Liver (tissue), 9 donors: Measurements from ENCODE around the gene DHX32. TPM values are rescaled to one million over a fixed set of nuclear protein-coding genes. Genes with fewer than 3 reads are reported as not detected.

Experiments
- DNase-seq: peaks from one replicate; pipeline ENCODE4 v3.0.0-alpha.2; 2017; ENCODE audit warnings: low spot score
- H3K27ac ChIP-seq, 2 donors: one replicate each; pipeline ENCODE4 v1.7.0; 2013; ENCODE audit warnings: inconsistent platforms in 2 of 2, low read length in 2 of 2, control low read depth in 1 of 2, low read depth in 1 of 2, mild to moderate bottlenecking in 1 of 2
- H3K27me3 ChIP-seq, 4 donors: one replicate each; pipeline versions ENCODE4 v1.6.1 to v1.7.0; 2013; ENCODE audit warnings: low read length in 3 of 4, inconsistent platforms in 1 of 4, mild to moderate bottlenecking in 1 of 4, moderate library complexity in 1 of 4; ENCODE audit not compliant: control insufficient read depth in 4 of 4, insufficient read depth in 4 of 4
- H3K36me3 ChIP-seq, 4 donors: one replicate each; pipeline versions ENCODE4 v1.6.1 to v1.7.0; 2013; ENCODE audit warnings: low read length in 3 of 4, mild to moderate bottlenecking in 3 of 4, low read depth in 1 of 4, moderate library complexity in 1 of 4; ENCODE audit not compliant: control insufficient read depth in 4 of 4, insufficient read depth in 3 of 4
- H3K4me1 ChIP-seq, 4 donors: one replicate each; pipeline versions ENCODE4 v1.6.1 to v1.7.0; 2013; ENCODE audit warnings: low read length in 3 of 4, mild to moderate bottlenecking in 3 of 4, moderate library complexity in 1 of 4; ENCODE audit not compliant: control insufficient read depth in 4 of 4, insufficient read depth in 4 of 4
- H3K4me3 ChIP-seq, 3 donors: one replicate each; pipeline versions ENCODE4 v1.6.1 to v1.7.0; 2013; ENCODE audit warnings: low read length in 3 of 3, control low read depth in 1 of 3, low read depth in 1 of 3, mild to moderate bottlenecking in 1 of 3
- H3K9ac ChIP-seq, 2 donors: one replicate each; pipeline ENCODE4 v1.7.0; 2013; ENCODE audit warnings: low read length in 2 of 2, mild to moderate bottlenecking in 2 of 2, moderate library complexity in 2 of 2, control low read depth in 1 of 2, low read depth in 1 of 2
- H3K9me3 ChIP-seq, 4 donors: one replicate each; pipeline versions ENCODE4 v1.6.1 to v1.7.0; 2013; ENCODE audit warnings: low read length in 3 of 4; ENCODE audit not compliant: control insufficient read depth in 4 of 4
- ATF3 ChIP-seq: IDR thresholded peaks from 2 replicates; pipeline ENCODE4 v1.6.1; 2016; ENCODE audit warnings: antibody characterized with exemption
- CTCF ChIP-seq: fragments of 150-350 bp; IDR thresholded peaks from 2 replicates; pipeline ENCODE4 v1.5.1; 2017; ENCODE audit warnings: improper control_type of control experiment, low read depth, low read length; ENCODE audit not compliant: missing input control
- EGR1 ChIP-seq, 2 donors: IDR thresholded peaks; 2 replicates each; pipeline ENCODE4 v1.6.1; 2016 to 2018; ENCODE audit warnings: antibody characterized with exemption in 2 of 2, low read depth in 2 of 2
- FOXA1 ChIP-seq: IDR thresholded peaks from 2 replicates; pipeline ENCODE4 v1.6.1; 2016; ENCODE audit warnings: antibody characterized with exemption
- FOXA2 ChIP-seq: IDR thresholded peaks from 2 replicates; pipeline ENCODE4 v1.6.1; 2016; ENCODE audit warnings: antibody characterized with exemption
- GABPA ChIP-seq, 2 donors: IDR thresholded peaks in 1 of 2; conservative IDR thresholded peaks in 1 of 2; 2 replicates each; pipeline ENCODE4 v1.6.1; 2016; ENCODE audit warnings: antibody characterized with exemption in 2 of 2, mild to moderate bottlenecking in 1 of 2, moderate library complexity in 1 of 2
- HNF4A ChIP-seq, 2 donors: conservative IDR thresholded peaks; 2 replicates each; pipeline ENCODE4 v1.6.1; 2016; ENCODE audit warnings: antibody characterized with exemption in 2 of 2, mild to moderate bottlenecking in 2 of 2
- HNF4G ChIP-seq: IDR thresholded peaks from 2 replicates; pipeline ENCODE4 v1.6.1; 2016; ENCODE audit warnings: antibody characterized with exemption
- JUND ChIP-seq, 2 donors: IDR thresholded peaks; 2 replicates each; pipeline ENCODE4 v1.6.1; 2016; ENCODE audit warnings: antibody characterized with exemption in 2 of 2
- MAX ChIP-seq: IDR thresholded peaks from 2 replicates; pipeline ENCODE4 v1.6.1; 2016; ENCODE audit warnings: antibody characterized with exemption
- NR2F2 ChIP-seq: IDR thresholded peaks from 2 replicates; pipeline ENCODE4 v1.6.1; 2016; ENCODE audit warnings: antibody characterized with exemption
- RAD21 ChIP-seq, 2 donors: IDR thresholded peaks; 2 replicates each; pipeline ENCODE4 v1.6.1; 2016; ENCODE audit warnings: antibody characterized with exemption in 2 of 2, mild to moderate bottlenecking in 2 of 2
- REST ChIP-seq: IDR thresholded peaks from 2 replicates; pipeline ENCODE4 v1.6.1; 2016; ENCODE audit warnings: antibody characterized with exemption, mild to moderate bottlenecking
- RXRA ChIP-seq, 2 donors: IDR thresholded peaks; 2 replicates each; pipeline ENCODE4 v1.6.1; 2017 to 2018; ENCODE audit warnings: antibody characterized with exemption in 2 of 2, mild to moderate bottlenecking in 1 of 2
- SP1 ChIP-seq: IDR thresholded peaks from 2 replicates; pipeline ENCODE4 v1.6.1; 2018; ENCODE audit warnings: antibody characterized with exemption, mild to moderate bottlenecking
- TAF1 ChIP-seq: conservative IDR thresholded peaks from 2 replicates; pipeline ENCODE4 v1.6.1; 2016; ENCODE audit warnings: antibody characterized with exemption, mild to moderate bottlenecking
- YY1 ChIP-seq: IDR thresholded peaks from 2 replicates; pipeline ENCODE4 v1.6.1; 2016; ENCODE audit warnings: antibody characterized with exemption, mild to moderate bottlenecking
- whole genome bisulfite sequencing: extraction: QIAGEN DNeasy Blood & Tissue Kit; methylation state at CpG from one replicate; pipeline ENCODE4 v1.1.7; 2013; 5-methylcytosine and 5-hydroxymethylcytosine counted together
- polyA plus RNA-seq, 2 donors: library from polyadenylated mRNA; stranded (reverse) in 1 of 2; unstranded in 1 of 2; fragments of 200-250 nt in 1 of 2; fragments of >200 nt in 1 of 2; fragmentation: Nextera tagmentation in 1 of 2; extraction: Ambion mirVana in 1 of 2; gene quantifications; one replicate each; pipeline versions ENCODE4 v1.2.1 to v1.2.3, GENCODE V29; 2013 to 2015
- total RNA-seq, 2 donors: library from RNA; depleted of rRNA; stranded (reverse); fragments of >200 nt; gene quantifications; one replicate each; pipeline ENCODE4 v1.2.3, GENCODE V29; 2014
- donor health status: healthy.
- donor health status: healthy.
- donor health status: healthy.
- donor health status: healthy.
- donor health status: healthy.

DHX32 gene
- total RNA-seq (10 to 100 TPM; 10.9 to 20.2 TPM), polyA plus RNA-seq (1 to 10 TPM; 8.3 to 9.5 TPM)

GRCh38 chr10:125881192-125881591 lies at the start of gene DHX32:
TSS of gene DHX32 (minus strand) at chr10:125881292. CDS start at chr10:125880824, 468 bp downstream.
- H3K4me1 ChIP-seq, result no peaks in the 10 kb centered on the region
- no peaks in the 10 kb centered on the region for H3K27me3 ChIP-seq
- H3K36me3 ChIP-seq, result peaks cover 0 to 14% (median 1%) of the 10 kb centered on the region in 4 donors
- H3K27ac ChIP-seq, result no peak within 1 kb of the TSS
- TF ChIP-seq FOXA2 (no peak), FOXA1 (no peak), HNF4A (conservative IDR thresholded peaks at IDR 0.05) (no peak), JUND (IDR thresholded peaks at IDR 0.05) (no peak), RAD21 (IDR thresholded peaks at IDR 0.05) (no peak), RXRA (IDR thresholded peaks at IDR 0.05) (no peak), HNF4G (no peak), CTCF (no peak), REST (no peak), NR2F2 (no peak), MAX (no peak), YY1 (no peak), GABPA (IDR thresholded peaks at IDR 0.05 in 1 of 2, conservative IDR thresholded peaks at IDR 0.05 in 1 of 2) (no peak), ATF3 (no peak), TAF1 (no peak), EGR1 (IDR thresholded peaks at IDR 0.05; ENCODE audit: low read depth in 2 of 2) (no peak)
- 77% methylated on average over 4 of the region's 4 CpGs for WGBS
- no peak within 1 kb of the TSS for H3K9ac ChIP-seq
- peaks cover 0 to 3% (median 2%) of the 10 kb centered on the region in 4 donors for H3K9me3 ChIP-seq
- no peak within 1 kb of the TSS for H3K4me3 ChIP-seq
- no peak for DNase-seq

- H3K4me1 ChIP-seq, result no peaks in the 10 kb centered on the region
- peaks cover 0 to 3% (median 0%) of the 10 kb centered on the region in 4 donors for H3K27me3 ChIP-seq
- H3K4me3 ChIP-seq, result no peak overlapping the region
- H3K9ac ChIP-seq, result no peak overlapping the region
- H3K36me3 ChIP-seq, result no peaks in the 10 kb centered on the region
- 90% methylated on average over 4 of the region's 4 CpGs for WGBS
- DNase-seq, result no peak
- no peak overlapping the region for H3K27ac ChIP-seq
- no peaks in the 10 kb centered on the region for H3K9me3 ChIP-seq
- TF ChIP-seq EGR1 (IDR thresholded peaks at IDR 0.05; ENCODE audit: low read depth in 2 of 2) (no peak), YY1 (no peak), HNF4A (conservative IDR thresholded peaks at IDR 0.05) (no peak), CTCF (no peak), FOXA2 (no peak), HNF4G (no peak), RXRA (IDR thresholded peaks at IDR 0.05) (no peak), RAD21 (IDR thresholded peaks at IDR 0.05) (no peak), ATF3 (no peak), TAF1 (no peak), REST (no peak), JUND (IDR thresholded peaks at IDR 0.05) (no peak), MAX (no peak), GABPA (IDR thresholded peaks at IDR 0.05 in 1 of 2, conservative IDR thresholded peaks at IDR 0.05 in 1 of 2) (no peak), FOXA1 (no peak), SP1 (no peak), NR2F2 (no peak)
These were observed 48.5 kb upstream of the DHX32 start for GRCh38 chr10:125929618-125930017.
